ENCODE data around the gene ANO9. TPM values are rescaled to one million over a fixed set of nuclear protein-coding genes. Genes with fewer than 3 reads are reported as not detected.

Gene ANO9
- total RNA-seq, 2 donors from 2014 or later: 15.6 to 26.4 TPM

DNA sequence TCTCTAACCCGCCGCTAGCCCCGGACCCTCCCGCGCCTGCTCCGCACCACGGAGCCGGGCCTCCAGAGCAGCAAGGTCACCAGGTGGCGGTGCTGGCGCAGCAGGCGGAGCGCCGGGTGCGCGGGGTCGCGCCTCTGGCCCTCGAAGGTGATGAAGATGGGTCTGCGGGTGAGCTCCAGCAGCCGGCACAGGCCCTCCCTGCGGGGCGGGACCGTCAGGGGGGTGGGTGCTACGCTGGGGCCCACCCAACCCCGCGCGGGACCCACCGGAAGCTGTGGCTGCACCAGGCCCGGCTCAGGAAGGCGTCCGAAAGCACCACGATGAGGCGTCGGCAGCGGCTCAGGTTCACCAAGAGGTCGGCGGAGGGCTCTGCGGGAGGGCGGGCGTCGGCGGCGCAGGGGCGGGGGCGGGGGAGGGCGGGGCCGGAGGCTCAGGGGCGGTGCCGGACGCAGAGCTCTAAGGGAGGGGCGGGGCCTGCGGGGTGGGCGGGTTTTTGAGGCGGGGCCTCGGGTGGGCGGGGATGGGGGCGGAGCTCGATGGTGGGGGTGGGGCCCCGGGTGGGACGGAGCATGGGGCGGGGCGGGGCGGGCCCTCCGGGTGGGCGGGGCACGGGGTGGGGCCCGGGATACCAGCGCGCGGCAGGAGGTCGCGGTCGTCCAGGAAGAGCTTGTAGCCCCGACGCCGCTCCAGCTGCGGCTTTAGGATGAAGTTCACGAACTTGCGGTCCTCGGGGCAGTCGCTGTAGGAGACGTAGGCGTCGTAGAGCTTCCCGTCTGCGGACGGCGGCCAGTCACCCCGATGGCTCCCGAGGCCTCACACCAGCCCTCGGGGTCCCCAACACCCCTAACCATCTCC is 34.8 kb downstream of the ANO9 start:
- H3K4me1 ChIP-seq: peaks cover 28% of the 10 kb centered on the region
- 22 to 80% methylated on average over 2 to 59 of the region's 91 CpGs for WGBS, 2 donors

DNA sequence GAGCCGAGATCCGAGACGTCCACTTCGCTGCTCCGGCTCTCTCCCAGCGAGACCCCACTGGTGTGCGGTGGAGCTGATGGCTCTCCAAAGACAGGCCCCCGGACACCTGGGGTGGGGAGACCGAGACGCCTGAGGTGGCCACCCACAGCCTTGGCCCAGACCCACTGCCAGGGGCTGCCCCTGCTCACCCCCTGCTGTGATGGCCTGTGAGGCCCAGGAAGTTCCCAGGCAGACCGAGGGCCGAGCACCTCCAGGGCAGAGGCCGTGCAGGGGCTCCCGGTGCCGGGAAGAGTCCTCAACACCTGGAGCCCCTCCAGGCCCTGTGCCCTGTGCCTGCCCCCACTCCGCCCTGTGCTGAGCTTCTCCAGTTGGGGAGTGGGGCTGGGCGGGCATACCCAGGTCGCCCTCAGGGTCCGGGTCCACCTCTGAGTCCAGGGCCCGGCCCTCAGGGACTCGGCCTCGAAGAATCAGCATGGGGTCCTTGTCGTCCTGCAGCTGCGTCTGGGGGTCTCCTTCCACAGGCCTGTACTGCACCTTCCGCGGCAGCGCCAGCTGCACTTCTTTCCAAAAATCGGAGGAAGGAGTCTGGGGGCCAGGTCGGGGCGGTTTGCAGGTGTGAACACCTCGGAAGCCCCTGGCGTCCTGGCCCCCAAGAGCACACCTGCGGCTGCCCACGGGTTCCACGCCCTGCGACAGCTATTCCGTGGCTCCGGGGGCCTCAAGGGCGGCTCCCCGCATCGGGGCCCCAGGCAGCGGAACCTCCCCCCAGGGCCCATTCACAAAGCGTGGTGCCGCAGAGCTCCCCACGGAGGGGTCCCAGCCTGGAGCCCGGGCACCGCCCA is 35.6 kb downstream of the ANO9 start:
- Histone ChIP-seq H3K27me3 (no peaks in the 10 kb centered on the region), H3K4me3 (peak overlapping the region in 1 of 2 donors; percentile 14), H3K9me3 (no peaks in the 10 kb centered on the region), H3K27ac (peak overlapping the region in 3 of 4 donors; percentile 50 to 82 (median 76)), H3K4me1 (peaks cover 28% of the 10 kb centered on the region), H3K36me3 (replicated peaks in 1 of 2; ENCODE audit: insufficient read depth in 1 of 2, low read depth in 2 of 2) (peaks cover 0 to 4% of the 10 kb centered on the region in 2 donors)
- TF ChIP-seq, protein P1, sequence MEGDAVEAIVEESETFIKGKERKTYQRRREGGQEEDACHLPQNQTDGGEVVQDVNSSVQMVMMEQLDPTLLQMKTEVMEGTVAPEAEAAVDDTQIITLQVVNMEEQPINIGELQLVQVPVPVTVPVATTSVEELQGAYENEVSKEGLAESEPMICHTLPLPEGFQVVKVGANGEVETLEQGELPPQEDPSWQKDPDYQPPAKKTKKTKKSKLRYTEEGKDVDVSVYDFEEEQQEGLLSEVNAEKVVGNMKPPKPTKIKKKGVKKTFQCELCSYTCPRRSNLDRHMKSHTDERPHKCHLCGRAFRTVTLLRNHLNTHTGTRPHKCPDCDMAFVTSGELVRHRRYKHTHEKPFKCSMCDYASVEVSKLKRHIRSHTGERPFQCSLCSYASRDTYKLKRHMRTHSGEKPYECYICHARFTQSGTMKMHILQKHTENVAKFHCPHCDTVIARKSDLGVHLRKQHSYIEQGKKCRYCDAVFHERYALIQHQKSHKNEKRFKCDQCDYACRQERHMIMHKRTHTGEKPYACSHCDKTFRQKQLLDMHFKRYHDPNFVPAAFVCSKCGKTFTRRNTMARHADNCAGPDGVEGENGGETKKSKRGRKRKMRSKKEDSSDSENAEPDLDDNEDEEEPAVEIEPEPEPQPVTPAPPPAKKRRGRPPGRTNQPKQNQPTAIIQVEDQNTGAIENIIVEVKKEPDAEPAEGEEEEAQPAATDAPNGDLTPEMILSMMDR (IDR thresholded peaks at IDR 0.05): no peak
- no peak for TF ChIP-seq POLR2A (IDR thresholded peaks at IDR 0.05)
- ATAC-seq (no peak), DNase-seq (peak in 2 of 4 donors; percentile 17 to 37)
- intact Hi-C loops (cut with DNase I): no loop called here
- WGBS, 2 donors: 68 to 83% methylated on average over 13 to 33 of the region's 47 CpGs

More for the DNA sequence above, 34.8 kb downstream of the ANO9 start:
- ATAC-seq (peak; percentile 72), DNase-seq (peak; percentile 70 to 87 (median 77))
- H3K27me3 ChIP-seq: no peaks in the 10 kb centered on the region
- peak overlapping the region; percentile 50 to 82 (median 65) for H3K27ac ChIP-seq
- peak overlapping the region in 1 of 2 donors; percentile 14 for H3K4me3 ChIP-seq
- intact Hi-C loops (cut with DNase I): no loop called here
- no peaks in the 10 kb centered on the region for H3K9me3 ChIP-seq
- peaks cover 0 to 4% of the 10 kb centered on the region in 2 donors for H3K36me3 ChIP-seq (replicated peaks in 1 of 2; ENCODE audit: insufficient read depth in 1 of 2, low read depth in 2 of 2)
- no peak for TF ChIP-seq POLR2A (IDR thresholded peaks at IDR 0.05)
- TF ChIP-seq, protein P1 (IDR thresholded peaks at IDR 0.05): peak in 2 of 7 experiments; percentile 6 to 13

DNA sequence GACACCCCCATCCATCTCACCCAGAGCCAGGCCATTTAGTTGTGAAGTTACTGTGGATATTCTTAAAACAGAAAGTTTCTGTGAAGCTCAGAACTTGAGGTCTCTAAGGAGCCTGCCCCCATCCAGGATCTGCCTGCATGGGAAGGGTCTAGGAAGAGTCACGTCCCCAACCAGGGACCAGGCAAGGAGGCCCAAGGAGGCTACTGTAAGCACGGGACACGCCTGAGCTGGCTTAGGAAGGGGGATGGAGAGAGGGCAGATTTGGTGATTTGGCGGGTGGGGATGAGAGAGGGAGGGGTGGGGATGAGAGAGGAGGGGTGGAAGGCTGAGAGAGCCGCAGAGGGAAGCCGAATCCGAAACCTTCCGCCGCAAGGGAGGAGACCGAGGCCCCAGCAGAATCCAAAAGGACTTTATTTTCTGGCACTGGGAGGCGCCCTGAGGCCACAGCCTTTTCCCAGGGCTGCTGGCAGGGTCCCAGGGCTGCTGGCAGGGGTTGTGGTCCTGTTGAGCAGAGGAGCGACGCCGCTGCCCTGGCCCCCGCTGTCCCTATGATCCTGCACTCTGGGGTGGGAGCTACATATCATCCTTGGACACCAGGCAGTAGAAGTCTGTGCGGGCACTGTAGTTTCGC is 36.4 kb downstream of the ANO9 start:
- TF ChIP-seq, protein P1 (IDR thresholded peaks at IDR 0.05): peak in 1 of 7 experiments; percentile 4
- no peak for TF ChIP-seq POLR2A (IDR thresholded peaks at IDR 0.05)
- no peak for ATAC-seq

DNA sequence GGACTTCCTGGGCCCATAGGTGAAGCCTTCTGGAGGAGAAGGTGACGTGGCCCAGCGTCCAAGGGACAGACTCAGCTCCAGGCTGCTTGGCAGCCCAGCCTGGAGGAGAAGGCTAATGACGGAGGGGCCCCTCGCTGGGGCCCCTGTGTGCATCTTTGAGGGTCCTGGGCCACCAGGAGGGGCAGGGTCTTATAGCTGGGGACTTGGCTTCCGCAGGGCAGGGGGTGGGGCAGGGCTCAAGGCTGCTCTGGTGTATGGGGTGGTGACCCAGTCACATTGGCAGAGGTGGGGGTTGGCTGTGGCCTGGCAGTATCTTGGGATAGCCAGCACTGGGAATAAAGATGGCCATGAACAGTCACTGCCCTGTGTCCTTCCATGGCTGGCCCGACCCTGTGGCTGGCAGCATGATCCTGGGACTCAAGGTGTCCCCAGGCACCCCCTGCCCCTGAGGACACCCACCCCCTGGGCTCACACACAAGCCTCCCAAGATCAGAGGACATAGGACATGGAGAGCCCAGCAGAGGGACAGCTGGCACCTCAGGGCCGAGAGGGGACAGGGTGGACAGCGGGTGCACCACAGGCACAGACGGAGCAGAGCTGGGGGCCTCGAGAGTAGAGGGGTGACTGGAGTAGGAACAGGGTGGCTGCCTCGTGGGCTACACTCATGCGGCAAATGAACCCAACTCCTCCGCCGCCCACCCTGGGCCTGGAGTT is 37.1 kb downstream of the ANO9 start:
- no peak for ATAC-seq
- peaks cover 22% of the 10 kb centered on the region for H3K4me1 ChIP-seq
- no peaks in the 10 kb centered on the region for H3K9me3 ChIP-seq
- WGBS, 2 donors: 89 to 92% methylated on average over 3 to 14 of the region's 14 CpGs
- TF ChIP-seq, protein P1 (IDR thresholded peaks at IDR 0.05): no peak
- TF ChIP-seq POLR2A (IDR thresholded peaks at IDR 0.05): no peak
- peaks cover 0 to 4% of the 10 kb centered on the region in 2 donors for H3K36me3 ChIP-seq (replicated peaks in 1 of 2; ENCODE audit: insufficient read depth in 1 of 2, low read depth in 2 of 2)
- H3K27me3 ChIP-seq: no peaks in the 10 kb centered on the region
- intact Hi-C loops (cut with DNase I): no loop called here
- H3K4me3 ChIP-seq: no peak overlapping the region
- peak in 1 of 4 donors; percentile 15 for DNase-seq
- H3K27ac ChIP-seq: no peak overlapping the region

More for the DNA sequence above, 36.4 kb downstream of the ANO9 start:
- H3K4me3 ChIP-seq: no peak overlapping the region
- no peaks in the 10 kb centered on the region for H3K9me3 ChIP-seq
- no peaks in the 10 kb centered on the region for H3K27me3 ChIP-seq
- H3K27ac ChIP-seq: no peak overlapping the region
- peak in 2 of 4 donors; percentile 46 to 53 for DNase-seq
- peaks cover 0 to 4% of the 10 kb centered on the region in 2 donors for H3K36me3 ChIP-seq (replicated peaks in 1 of 2; ENCODE audit: insufficient read depth in 1 of 2, low read depth in 2 of 2)
- H3K4me1 ChIP-seq: peaks cover 28% of the 10 kb centered on the region
- intact Hi-C loops (cut with DNase I): no loop called here
- WGBS, 2 donors: 81 to 82% methylated on average over 11 to 17 of the region's 17 CpGs
